BJ (cell line): Measurements from ENCODE around the gene XRRA1. TPM values are rescaled to one million over a fixed set of nuclear protein-coding genes. Genes with fewer than 3 reads are reported as not detected.
"Not testable (repeated sequence)": the region's sequence is repeated elsewhere in the genome, so short reads cannot be mapped to it uniquely, and the experiment has no call there.

ENCODE experiments used
- CTCF ChIA-PET: fragments of 350-600 bp; formaldehyde crosslinking; extraction: SDS; loops from one replicate; lab custom pipeline; 2021; ENCODE audit warnings: antibody characterized with exemption, inconsistent platforms; lab: Yijun Ruan, JAX
- POLR2A ChIA-PET: fragments of 300-600 bp; sonication (Branson Sonifier 250); formaldehyde crosslinking; extraction: SDS; loops from one replicate; lab custom pipeline; 2021; ENCODE audit warnings: antibody characterized with exemption; lab: Charles Lee
- DNase-seq: peaks from one replicate; pipeline ENCODE4 v3.0.0-alpha.2; 2011; ENCODE audit warnings: low read depth
- H3K27me3 ChIP-seq: 2 replicates; pipeline ENCODE4 v1.6.0; 2011; ENCODE audit warnings: low read length; ENCODE audit not compliant: control insufficient read depth, insufficient read depth
- H3K36me3 ChIP-seq: 2 replicates; pipeline ENCODE4 v1.5.1; 2011; ENCODE audit warnings: low read length; ENCODE audit not compliant: control insufficient read depth, insufficient read depth
- H3K4me3 ChIP-seq: 2 replicates; pipeline ENCODE4 v1.5.1; 2011; ENCODE audit warnings: low read depth, mild to moderate bottlenecking, control low read depth, low read length
- CTCF ChIP-seq: IDR thresholded peaks from 2 replicates; pipeline ENCODE4 v1.5.1; 2011; ENCODE audit warnings: low read depth, mild to moderate bottlenecking, control low read depth, inconsistent platforms, low read length, moderate library complexity; ENCODE audit not compliant: insufficient read depth
- polyA plus RNA-seq: library from polyadenylated mRNA; depleted of rRNA; stranded (reverse); fragments of >200 nt; gene quantifications from 2 replicates; pipeline ENCODE4 v1.2.3, GENCODE V29; 2011

Gene XRRA1
- polyA plus RNA-seq, 1 experiment, result 6.8 TPM

DNA sequence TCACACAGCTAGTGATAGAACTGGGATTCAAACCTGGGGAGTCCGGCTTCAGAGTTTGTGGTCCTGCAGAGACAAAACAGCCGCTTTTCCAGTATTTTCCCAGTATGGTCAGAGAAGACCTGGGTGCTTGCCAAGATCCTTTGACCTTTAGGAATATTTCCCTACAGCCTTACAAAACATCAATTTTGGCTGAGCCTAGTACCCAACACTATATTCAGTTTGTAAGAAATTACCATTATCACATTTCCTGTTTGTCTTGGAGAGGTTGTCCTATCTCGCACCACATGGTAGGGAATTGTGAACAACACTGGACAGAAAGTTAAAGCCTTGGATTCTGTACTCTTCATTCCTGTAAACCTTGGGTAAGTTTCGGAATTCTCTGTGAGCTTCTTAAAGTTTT is 29.1 kb upstream of the XRRA1 start:
- H3K27me3 ChIP-seq, result no peaks in the 10 kb centered on the region
- TF ChIP-seq CTCF, result no peak
- DNase-seq, result no peak
- H3K4me3 ChIP-seq, result no peak overlapping the region
- POLR2A ChIA-PET, result no interaction called here
- H3K36me3 ChIP-seq, result peaks cover 4% of the 10 kb centered on the region
- CTCF ChIA-PET, result interaction anchor here (0.8 kb wide), 1 partner anchor 17 kb away, joined by 3 read pairs; no protein-coding TSS in a partner anchor

DNA sequence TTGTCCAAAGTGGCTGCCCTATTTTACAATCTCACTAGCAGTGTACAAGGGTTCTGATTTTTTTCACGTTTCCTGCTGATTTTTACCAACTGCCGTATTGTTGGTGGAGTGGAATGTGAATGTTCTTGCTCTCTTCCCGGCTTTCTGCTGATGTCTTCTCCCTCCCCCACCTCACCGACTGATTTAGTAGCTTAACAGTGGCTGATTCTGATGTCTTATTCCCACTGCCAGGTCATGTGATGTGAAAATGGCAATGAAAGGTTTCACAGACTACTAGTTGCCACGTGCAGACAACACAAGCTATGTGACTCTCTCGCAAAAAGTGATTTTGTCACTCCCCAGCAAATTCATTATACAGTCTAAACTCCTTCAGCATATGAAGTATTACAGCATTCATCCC is 22.5 kb upstream of the XRRA1 start:
- Histone ChIP-seq H3K27me3 (no peaks in the 10 kb centered on the region), H3K36me3 (peaks cover 3% of the 10 kb centered on the region), H3K4me3 (no peak overlapping the region)
- ChIA-PET POLR2A (no interaction called here), CTCF (interaction anchor here (0.6 to 1.8 kb wide), 2 partner anchors 169 to 179 kb away, joined by 4 to 5 read pairs; partner anchors contain the start of gene SLCO2B1)
- no peak for TF ChIP-seq CTCF
- no peak for DNase-seq

- H3K4me3 ChIP-seq, result no peak overlapping the region
- ChIA-PET POLR2A (no interaction called here), CTCF (interaction anchor here (0.6 to 1.8 kb wide), 2 partner anchors 169 to 180 kb away, joined by 4 to 5 read pairs; partner anchors contain the start of gene SLCO2B1)
- TF ChIP-seq CTCF, result no peak
- peaks cover 3% of the 10 kb centered on the region for H3K36me3 ChIP-seq
- no peak for DNase-seq
- H3K27me3 ChIP-seq, result no peaks in the 10 kb centered on the region
These were observed 22.0 kb upstream of the XRRA1 start for GRCh38 chr11:74970852-74971395.

DNA sequence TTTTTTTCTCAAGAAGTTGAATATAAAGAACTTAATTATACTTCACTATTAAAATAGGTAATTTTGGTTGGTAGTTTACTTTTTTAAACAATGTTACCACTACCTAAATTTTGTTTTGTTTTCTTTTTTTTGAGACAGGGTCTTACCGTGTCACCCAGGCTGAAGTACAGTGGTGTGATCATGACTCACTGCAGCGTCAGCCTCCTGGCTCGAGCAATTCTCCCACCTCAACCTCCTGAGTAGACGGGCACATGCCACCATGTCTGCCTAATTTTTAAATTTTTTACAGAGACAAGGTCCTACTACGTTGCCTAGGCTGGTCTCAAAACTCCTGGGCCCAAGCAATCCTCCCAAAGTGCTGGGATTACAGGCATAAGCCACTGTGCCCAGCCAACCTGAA is 17.8 kb upstream of the XRRA1 start:
- DNase-seq, result no peak
- no peak for TF ChIP-seq CTCF
- no peaks in the 10 kb centered on the region; the same call in 1 of the 2 replicates for H3K36me3 ChIP-seq
- ChIA-PET POLR2A (no interaction called here), CTCF (interaction anchor here (1.0 kb wide), 1 partner anchor 18 kb away, joined by 3 read pairs; the partner anchor contains the start of gene XRRA1)
- no peaks in the 10 kb centered on the region for H3K27me3 ChIP-seq
- no peak overlapping the region for H3K4me3 ChIP-seq

DNA sequence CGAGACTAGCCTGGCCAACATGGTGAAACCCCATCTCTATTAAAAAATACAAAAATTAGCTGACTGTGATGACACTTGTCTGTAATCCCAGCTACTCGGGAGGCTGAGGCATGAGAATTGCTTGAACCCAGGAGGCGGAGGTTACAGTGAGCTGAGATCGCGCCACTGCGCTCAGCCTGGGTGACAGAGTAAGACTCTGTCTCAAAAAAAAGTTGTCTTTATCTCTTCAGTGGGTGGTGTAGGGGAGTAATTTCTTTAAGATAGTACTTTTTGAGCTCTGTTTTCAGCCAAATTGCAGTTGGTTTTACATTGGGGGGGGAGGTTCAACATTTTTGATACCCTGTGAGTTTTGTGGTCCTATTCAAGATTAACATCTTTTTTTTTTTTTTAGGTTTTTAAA is 11.2 kb upstream of the XRRA1 start:
- H3K27me3 ChIP-seq, POLR2A ChIA-PET, H3K36me3 ChIP-seq, H3K4me3 ChIP-seq, DNase-seq: not testable (repeated sequence)
- CTCF ChIA-PET, result interaction anchor here (1.0 kb wide), 1 partner anchor 33 kb away, joined by 3 read pairs; no protein-coding TSS in a partner anchor
